T1000 (cell line): ENCODE measurements around the gene OR2L8.

Source experiments
- DNase-seq: peaks from one replicate; lab custom pipeline; 2025; ENCODE audit warnings: mixed read lengths; lab: John Stamatoyannopoulos, UW

Gene OR2L8

DNA sequence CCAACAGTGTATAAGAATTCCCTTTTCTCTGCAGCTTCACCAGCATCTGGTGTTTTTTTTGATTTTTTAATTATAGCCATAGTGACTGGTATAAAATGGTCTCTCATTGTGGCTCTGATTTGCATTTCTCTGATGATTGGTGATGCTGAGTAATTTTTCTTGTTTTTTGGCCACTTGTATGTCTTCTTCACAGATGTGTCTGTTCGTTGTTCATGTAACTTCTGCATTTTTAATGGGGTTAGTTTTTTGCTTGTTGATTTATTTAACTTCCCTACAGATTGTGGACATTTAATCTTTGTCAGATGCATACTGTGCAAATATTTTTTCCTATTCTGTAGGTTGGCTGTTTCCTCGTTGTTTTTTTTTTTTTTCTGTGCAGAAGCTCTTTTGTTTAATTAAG is 44.3 kb downstream of the OR2L8 start:
- DNase-seq, result no peak

DNA sequence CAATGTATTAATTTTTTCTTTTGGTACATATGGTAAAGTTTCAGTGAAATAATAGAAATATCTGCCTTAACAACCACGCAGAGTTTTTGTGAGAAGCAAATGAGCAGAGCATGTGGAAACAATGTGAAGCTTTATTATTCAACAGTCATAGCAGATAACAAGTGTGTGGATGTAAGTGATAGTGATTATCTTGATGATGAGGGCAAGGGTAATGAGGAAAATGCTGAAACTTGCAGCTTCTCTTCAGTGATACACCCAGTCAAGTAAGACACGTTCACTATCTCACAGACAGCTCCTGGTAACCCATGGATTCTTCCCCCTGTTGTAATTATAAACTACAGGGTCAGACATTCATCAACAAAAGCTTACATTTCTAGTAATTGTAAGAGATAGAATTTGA is 50.2 kb downstream of the OR2L8 start:
- no peak for DNase-seq
